SHP77 treated with DMSO at 0.1 percent for 48 hours (cell line): ENCODE measurements around the gene RBM47.
"Not testable (repeated sequence)": the region's sequence is repeated elsewhere in the genome, so short reads cannot be mapped to it uniquely, and the experiment has no call there.

Source experiments
- DNase-seq: peaks from one replicate; lab custom pipeline; 2025; lab: John Stamatoyannopoulos, UW

Gene RBM47

GRCh38 chr4:40629401-40630334, at the start of gene RBM47:
RBM47 (minus strand) TSS chr4:40629864; CDS start chr4:40438893, 190,971 bp downstream.
- DNase-seq, result no peak

- no peak for DNase-seq
These were observed 48.8 kb upstream of the RBM47 start for GRCh38 chr4:40678421-40678820.

GRCh38 chr4:40675166-40675565, 45.5 kb upstream of the RBM47 start:
- DNase-seq, result no peak

- no peak for DNase-seq
These were observed 43.2 kb upstream of the RBM47 start for GRCh38 chr4:40672528-40673522.

GRCh38 chr4:40669504-40669903, 39.8 kb upstream of the RBM47 start:
- no peak for DNase-seq

GRCh38 chr4:40665842-40666241, 36.2 kb upstream of the RBM47 start:
- DNase-seq, result no peak

- DNase-seq, result peak; percentile 59
These were observed 33.4 kb upstream of the RBM47 start for GRCh38 chr4:40662962-40663604.

GRCh38 chr4:40661803-40662202, 32.1 kb upstream of the RBM47 start:
- DNase-seq, result no peak

GRCh38 chr4:40656201-40656863, 26.7 kb upstream of the RBM47 start:
- no peak for DNase-seq

GRCh38 chr4:40651280-40651679, 21.6 kb upstream of the RBM47 start:
- DNase-seq, result no peak

GRCh38 chr4:40649321-40649720, 19.7 kb upstream of the RBM47 start:
- no peak for DNase-seq

- no peak for DNase-seq
These were observed 19.1 kb upstream of the RBM47 start for GRCh38 chr4:40648742-40649281.

GRCh38 chr4:40648131-40648530, 18.5 kb upstream of the RBM47 start:
- DNase-seq, result no peak

- DNase-seq, result no peak
These were observed 15.9 kb upstream of the RBM47 start for GRCh38 chr4:40645586-40645985.

GRCh38 chr4:40632080-40632479, 2.4 kb upstream of the RBM47 start:
- no peak for DNase-seq

- DNase-seq, result no peak
These were observed 814 bp upstream of the RBM47 start for GRCh38 chr4:40630335-40631021.

- DNase-seq, result no peak
These were observed 776 bp downstream of the RBM47 start for GRCh38 chr4:40628888-40629287.

- DNase-seq, result not testable (repeated sequence)
These were observed 1.3 kb downstream of the RBM47 start for GRCh38 chr4:40628407-40628806.

- DNase-seq, result no peak
These were observed 2.1 kb downstream of the RBM47 start for GRCh38 chr4:40627540-40627939.

GRCh38 chr4:40626183-40626990, 3.3 kb downstream of the RBM47 start:
- no peak for DNase-seq
